H9 (cell line): Measurements from ENCODE around the gene JCHAIN. TPM values are rescaled to one million over a fixed set of nuclear protein-coding genes. Genes with fewer than 3 reads are reported as not detected.

ENCODE experiments used
- DNase-seq: peaks from one replicate; pipeline ENCODE4 v3.0.0-alpha.2; 2017
- H2AFZ ChIP-seq: one replicate; pipeline ENCODE4 v1.6.1; 2013; ENCODE audit warnings: mild to moderate bottlenecking, low read length, control low read depth, moderate library complexity
- H2AK5ac ChIP-seq: 2 replicates; pipeline ENCODE4 v1.6.1; 2013; ENCODE audit warnings: low read length, control low read depth, mixed read lengths; ENCODE audit not compliant: insufficient read length
- H2BK120ac ChIP-seq: one replicate; pipeline ENCODE4 v1.6.1; 2013; ENCODE audit warnings: low read depth, mild to moderate bottlenecking, low read length, control low read depth, inconsistent platforms; ENCODE audit not compliant: poor library complexity, severe bottlenecking
- H2BK12ac ChIP-seq: 2 replicates; pipeline ENCODE4 v1.6.1; 2013; ENCODE audit warnings: low read length, control low read depth, mixed read lengths, low read depth; ENCODE audit not compliant: insufficient read length
- H2BK15ac ChIP-seq: 2 replicates; pipeline ENCODE4 v1.6.1; 2013; ENCODE audit warnings: low read depth, low read length, control low read depth
- H2BK20ac ChIP-seq: one replicate; pipeline ENCODE4 v1.6.1; 2013; ENCODE audit warnings: low read depth, mild to moderate bottlenecking, low read length, control low read depth, inconsistent platforms; ENCODE audit not compliant: poor library complexity, severe bottlenecking
- H2BK5ac ChIP-seq: 2 replicates; pipeline ENCODE4 v1.6.1; 2013; ENCODE audit warnings: low read length, control low read depth, mixed read lengths; ENCODE audit not compliant: insufficient read length
- H3K14ac ChIP-seq: 2 replicates; pipeline ENCODE4 v1.6.1; 2013; ENCODE audit warnings: low read length, control low read depth; ENCODE audit not compliant: insufficient read depth
- H3K18ac ChIP-seq: 2 replicates; pipeline ENCODE4 v1.6.1; 2013; ENCODE audit warnings: low read depth, mild to moderate bottlenecking, mixed read lengths, low read length, control low read depth; ENCODE audit not compliant: insufficient read length
- H3K23ac ChIP-seq: 2 replicates; pipeline ENCODE4 v1.6.1; 2013; ENCODE audit warnings: low read length, control low read depth, mixed read lengths, low read depth; ENCODE audit not compliant: insufficient read length
- H3K23me2 ChIP-seq: 2 replicates; pipeline ENCODE4 v1.6.1; 2013; ENCODE audit warnings: low read depth, mild to moderate bottlenecking, mixed read lengths, low read length, control low read depth; ENCODE audit not compliant: insufficient read length, poor library complexity, severe bottlenecking
- H3K27ac ChIP-seq: 2 replicates; pipeline ENCODE4 v1.5.1; 2013; ENCODE audit warnings: low read length, control low read depth, mixed read lengths, low read depth; ENCODE audit not compliant: insufficient read length
- H3K27me3 ChIP-seq: 2 replicates; pipeline ENCODE4 v1.6.1; 2013; ENCODE audit warnings: low read length, control low read depth, inconsistent platforms; ENCODE audit not compliant: insufficient read depth
- H3K4ac ChIP-seq: 2 replicates; pipeline ENCODE4 v1.6.1; 2013; ENCODE audit warnings: low read depth, mild to moderate bottlenecking, control low read depth, inconsistent platforms, low read length, moderate library complexity
- H3K4me1 ChIP-seq: 2 replicates; pipeline ENCODE4 v1.6.1; 2013; ENCODE audit warnings: low read length, control low read depth, inconsistent platforms; ENCODE audit not compliant: insufficient read depth
- H3K4me2 ChIP-seq: 2 replicates; pipeline ENCODE4 v1.6.1; 2013; ENCODE audit warnings: low read length, control low read depth, mixed read lengths; ENCODE audit not compliant: insufficient read length, insufficient read depth
- H3K56ac ChIP-seq: 2 replicates; pipeline ENCODE4 v1.6.1; 2013; ENCODE audit warnings: low read depth, mild to moderate bottlenecking, mixed read lengths, low read length, control low read depth; ENCODE audit not compliant: insufficient read length
- H3K79me1 ChIP-seq: 2 replicates; pipeline ENCODE4 v1.6.1; 2013; ENCODE audit warnings: low read depth, mild to moderate bottlenecking, moderate library complexity, low read length, control low read depth, inconsistent platforms; ENCODE audit not compliant: insufficient read depth, poor library complexity, severe bottlenecking
- H3K79me2 ChIP-seq: 2 replicates; pipeline ENCODE4 v1.6.1; 2013; ENCODE audit warnings: low read length, control low read depth, inconsistent platforms; ENCODE audit not compliant: insufficient read depth
- H3K9ac ChIP-seq: 2 replicates; pipeline ENCODE4 v1.6.1; 2013; ENCODE audit warnings: low read length, control low read depth, mixed read lengths; ENCODE audit not compliant: insufficient read length; ENCODE audit errors: extremely low read depth
- H3K9me3 ChIP-seq: one replicate; pipeline ENCODE4 v1.6.1; 2013; ENCODE audit warnings: low read depth, low read length, inconsistent platforms; ENCODE audit not compliant: control insufficient read depth
- H3T11ph ChIP-seq: one replicate; pipeline ENCODE4 v1.6.1; 2013; ENCODE audit warnings: mild to moderate bottlenecking, low read length, control low read depth, inconsistent platforms
- H4K20me1 ChIP-seq: one replicate; pipeline ENCODE4 v1.6.1; 2013; ENCODE audit not compliant: control insufficient read depth, insufficient read length, insufficient read depth
- H4K5ac ChIP-seq: 2 replicates; pipeline ENCODE4 v1.6.1; 2013; ENCODE audit warnings: low read depth, mild to moderate bottlenecking, mixed read lengths, low read length, control low read depth; ENCODE audit not compliant: insufficient read length
- H4K8ac ChIP-seq: replicated peaks from 2 replicates; pipeline ENCODE4 v1.6.1; 2013; ENCODE audit warnings: low read length, control low read depth, mixed read lengths, low read depth; ENCODE audit not compliant: insufficient read length
- H4K91ac ChIP-seq: 2 replicates; pipeline ENCODE4 v1.6.1; 2013; ENCODE audit warnings: low read depth, mild to moderate bottlenecking, moderate library complexity, mixed read lengths, low read length, control low read depth; ENCODE audit not compliant: insufficient read length
- H3K27ac Mint-ChIP-seq, 3 experiments: 2 replicates in 2 of 3; 3 replicates in 1 of 3; pipeline ENCODE4 v1.8.0; 2020 to 2021; ENCODE audit warnings: mixed read lengths in 3 of 3, mild to moderate bottlenecking in 1 of 3, moderate library complexity in 1 of 3
- H3K27me3 Mint-ChIP-seq: 2 replicates; pipeline ENCODE4 v1.8.0; 2021; ENCODE audit warnings: low read depth, mild to moderate bottlenecking, moderate library complexity, mixed read lengths
- H3K36me3 Mint-ChIP-seq, 3 experiments: 2 replicates in 2 of 3; 3 replicates in 1 of 3; pipeline ENCODE4 v1.8.0; 2020 to 2021; ENCODE audit warnings: low read depth in 3 of 3, mixed read lengths in 3 of 3; ENCODE audit not compliant: insufficient read depth in 1 of 3
- H3K4me1 Mint-ChIP-seq, 2 experiments: 2 replicates each; pipeline ENCODE4 v1.8.0; 2020; ENCODE audit warnings: mixed read lengths in 2 of 2
- H3K4me3 Mint-ChIP-seq, 2 experiments: 2 replicates in 1 of 2; 3 replicates in 1 of 2; pipeline ENCODE4 v1.8.0; 2020 to 2021; ENCODE audit warnings: mild to moderate bottlenecking in 2 of 2, mixed read lengths in 2 of 2, moderate library complexity in 1 of 2
- H3K9me3 Mint-ChIP-seq, 2 experiments: 2 replicates in 1 of 2; 3 replicates in 1 of 2; pipeline ENCODE4 v1.8.0; 2020; ENCODE audit warnings: mild to moderate bottlenecking in 2 of 2, mixed read lengths in 2 of 2, moderate library complexity in 1 of 2
- WGBS: extraction: QIAGEN DNeasy Blood & Tissue Kit; methylation state at CpG from one replicate; pipeline ENCODE4 v1.1.7; 2013; ENCODE audit warnings: missing lambda C conversion rate, low lambda C conversion rate, mixed read lengths; ENCODE audit not compliant: insufficient read length; ENCODE audit errors: extremely low coverage; 5-methylcytosine and 5-hydroxymethylcytosine counted together
- total RNA-seq: library from RNA; stranded (reverse); gene quantifications from 2 replicates; pipeline ENCODE4 v1.2.1, GENCODE V29; 2021
- TF ChIP-seq, protein P1 (sequence below): fragments of 200-600 bp; sonication (generic); conservative IDR thresholded peaks from 3 replicates; pipeline ENCODE4 v1.8.0; 2021; ENCODE audit warnings: antibody characterized with exemption, mild to moderate bottlenecking

Gene JCHAIN
- total RNA-seq, 1 experiment from 2014 or later, result not detected

DNA sequence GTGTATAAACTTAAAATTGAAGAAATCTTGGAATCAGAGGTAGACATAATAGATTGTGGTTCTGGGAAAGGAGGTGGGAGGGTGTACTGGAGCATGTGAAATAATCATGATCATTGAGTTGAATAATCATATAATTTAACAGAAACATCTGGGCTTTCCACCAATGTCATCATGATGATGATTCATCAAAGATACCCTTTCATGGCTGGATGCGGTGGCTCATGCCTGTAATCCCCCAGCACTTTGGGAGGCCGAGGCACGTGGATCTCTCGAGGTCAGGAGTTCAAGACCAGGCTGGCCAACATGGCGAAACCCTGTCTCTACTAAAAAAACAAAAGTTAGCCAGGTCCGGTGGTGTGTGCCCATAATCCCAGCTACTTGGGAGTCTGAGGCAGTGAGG, 48.8 kb upstream of the JCHAIN start:
- no peak overlapping the region for H3K4me3 Mint-ChIP-seq
- no CpG with 5 or more reads among the region's 6 CpGs for WGBS
- Histone ChIP-seq H2BK5ac (no peak overlapping the region), H3K4ac (no peak overlapping the region), H3K27me3 (no peaks in the 10 kb centered on the region), H3K56ac (no peak overlapping the region), H3K79me2 (no peaks in the 10 kb centered on the region; the same call in 1 of the 2 replicates), H4K91ac (no peak overlapping the region), H2BK15ac (no peak overlapping the region), H4K5ac (no peak overlapping the region), H3K23me2 (no peaks in the 10 kb centered on the region), H3K14ac (no peak overlapping the region), H3T11ph (no peak overlapping the region), H3K23ac (no peak overlapping the region), H3K9ac (no peak overlapping the region), H2AK5ac (no peak overlapping the region), H3K4me2 (no peak overlapping the region), H3K18ac (no peak overlapping the region), H3K4me1 (no peaks in the 10 kb centered on the region; the same call in 1 of the 2 replicates), H3K79me1 (no peaks in the 10 kb centered on the region), H3K9me3 (no peaks in the 10 kb centered on the region), H2AFZ (no peak overlapping the region), H4K8ac (no peak overlapping the region), H3K27ac (no peak overlapping the region), H4K20me1 (no peaks in the 10 kb centered on the region), H2BK20ac (no peak overlapping the region), H2BK12ac (no peak overlapping the region), H2BK120ac (no peak overlapping the region)
- DNase-seq, result no peak
- H3K27me3 Mint-ChIP-seq, result no peaks in the 10 kb centered on the region
- TF ChIP-seq, protein P1, sequence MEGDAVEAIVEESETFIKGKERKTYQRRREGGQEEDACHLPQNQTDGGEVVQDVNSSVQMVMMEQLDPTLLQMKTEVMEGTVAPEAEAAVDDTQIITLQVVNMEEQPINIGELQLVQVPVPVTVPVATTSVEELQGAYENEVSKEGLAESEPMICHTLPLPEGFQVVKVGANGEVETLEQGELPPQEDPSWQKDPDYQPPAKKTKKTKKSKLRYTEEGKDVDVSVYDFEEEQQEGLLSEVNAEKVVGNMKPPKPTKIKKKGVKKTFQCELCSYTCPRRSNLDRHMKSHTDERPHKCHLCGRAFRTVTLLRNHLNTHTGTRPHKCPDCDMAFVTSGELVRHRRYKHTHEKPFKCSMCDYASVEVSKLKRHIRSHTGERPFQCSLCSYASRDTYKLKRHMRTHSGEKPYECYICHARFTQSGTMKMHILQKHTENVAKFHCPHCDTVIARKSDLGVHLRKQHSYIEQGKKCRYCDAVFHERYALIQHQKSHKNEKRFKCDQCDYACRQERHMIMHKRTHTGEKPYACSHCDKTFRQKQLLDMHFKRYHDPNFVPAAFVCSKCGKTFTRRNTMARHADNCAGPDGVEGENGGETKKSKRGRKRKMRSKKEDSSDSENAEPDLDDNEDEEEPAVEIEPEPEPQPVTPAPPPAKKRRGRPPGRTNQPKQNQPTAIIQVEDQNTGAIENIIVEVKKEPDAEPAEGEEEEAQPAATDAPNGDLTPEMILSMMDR, result no peak
- peaks cover 24 to 30% of the 10 kb centered on the region in 2 experiments for H3K4me1 Mint-ChIP-seq
- no peak overlapping the region for H3K27ac Mint-ChIP-seq
- no peaks in the 10 kb centered on the region for H3K36me3 Mint-ChIP-seq
- H3K9me3 Mint-ChIP-seq, result no peaks in the 10 kb centered on the region
